GM21576 (cell line): ENCODE measurements around the gene GLCE.

Experiments used
- ATAC-seq: cut with Tn5 transposase; IDR thresholded peaks from one replicate; pipeline ENCODE4 v1.9.1; 2021; ENCODE audit warnings: mild to moderate bottlenecking, moderate library complexity; ENCODE audit not compliant: unreplicated experiment

The GLCE gene

DNA sequence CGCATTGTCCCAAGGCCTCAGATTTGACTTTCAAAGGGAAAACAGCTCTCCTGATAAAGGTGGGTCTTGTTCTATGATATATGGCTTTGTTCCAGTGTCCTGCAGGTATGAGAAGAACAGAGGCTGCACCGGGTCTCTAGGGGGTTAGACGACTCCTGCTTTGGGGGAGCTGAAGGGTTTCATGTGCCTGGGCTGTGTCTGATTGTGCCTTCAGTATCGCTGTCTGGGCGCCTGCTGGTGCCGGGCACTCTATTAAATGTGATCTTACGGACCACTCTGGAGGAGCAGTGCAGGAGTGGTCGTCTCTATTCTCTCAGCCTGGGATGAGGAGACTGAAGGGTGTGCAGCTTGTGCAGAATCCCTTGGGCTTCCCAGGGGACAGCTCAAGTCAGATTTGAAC is 154.3 kb downstream of the GLCE start:
- no peak for ATAC-seq

DNA sequence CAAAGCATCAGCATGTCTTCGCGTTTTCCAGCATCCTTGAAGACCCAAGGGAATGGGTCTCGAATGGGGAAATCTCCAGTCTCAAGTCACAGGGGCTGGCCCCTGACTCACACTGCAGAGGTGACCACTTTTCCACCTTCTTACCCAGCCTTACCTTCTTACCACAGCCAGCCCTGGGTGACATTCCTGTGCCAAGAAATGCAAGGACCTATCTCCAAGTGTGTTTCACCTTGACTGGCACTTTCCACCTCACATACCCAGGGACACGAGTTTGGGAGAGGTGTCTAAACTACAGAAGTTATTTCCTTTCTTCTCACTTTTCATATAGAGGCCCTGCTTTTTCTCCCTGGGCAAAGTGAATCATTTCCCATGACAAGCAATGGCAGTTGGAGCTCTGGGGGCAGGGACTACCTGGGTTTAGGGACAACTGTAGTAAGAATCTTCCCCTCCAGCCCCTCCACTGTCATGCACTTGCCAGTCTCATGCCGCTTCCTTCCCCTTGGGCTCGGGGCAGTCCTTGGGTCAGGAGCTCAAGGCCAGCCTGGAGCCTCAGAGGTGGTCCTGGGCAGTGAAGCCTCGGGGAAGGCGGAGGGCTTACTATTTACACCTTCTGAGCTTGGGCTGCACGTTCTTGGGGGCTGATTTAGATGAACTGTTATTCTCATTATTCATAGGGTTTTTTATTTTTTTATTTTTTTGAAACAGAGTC is 155.1 kb downstream of the GLCE start:
- ATAC-seq: no peak

DNA sequence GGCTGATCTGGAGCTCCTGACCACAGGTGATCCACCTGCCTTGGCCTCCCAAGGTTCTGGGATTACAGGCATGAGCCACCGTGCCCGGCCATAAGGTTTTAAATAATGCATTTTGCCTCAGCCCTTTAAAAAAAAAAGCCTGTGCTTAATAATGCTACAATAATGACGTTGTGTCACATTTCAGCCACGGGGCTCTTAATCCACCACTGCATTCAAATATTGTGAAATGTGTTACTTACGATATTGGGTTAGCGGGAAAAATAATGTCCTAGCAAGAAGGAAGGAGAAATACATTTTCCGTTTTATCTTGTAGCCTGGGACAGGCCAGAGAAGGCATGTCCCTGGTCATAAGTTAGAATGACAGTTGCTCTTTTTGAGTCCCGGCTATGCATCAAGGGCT is 155.9 kb downstream of the GLCE start:
- no peak for ATAC-seq

DNA sequence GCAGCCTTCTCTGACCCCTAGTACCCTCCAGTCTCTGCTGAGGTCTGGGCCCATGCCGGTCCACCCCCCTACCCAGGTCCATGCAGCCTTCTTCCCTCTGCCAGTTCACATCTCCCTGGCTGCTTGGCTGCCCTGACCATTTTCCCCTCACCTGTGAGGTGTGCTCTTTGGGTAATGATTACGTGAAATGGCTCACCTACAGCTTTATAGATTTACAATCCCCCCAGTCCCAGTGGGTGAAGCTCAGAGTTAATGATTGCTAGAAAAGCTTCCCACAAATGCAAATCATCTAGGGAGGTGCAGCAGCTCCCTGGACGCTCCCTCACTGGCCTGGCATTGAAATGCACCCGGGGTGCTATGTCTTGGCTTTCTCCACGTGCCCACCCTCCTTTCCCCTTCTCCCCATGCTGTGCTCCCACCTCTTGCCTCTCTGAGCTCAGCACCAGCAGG is 157.0 kb downstream of the GLCE start:
- ATAC-seq: no peak

DNA sequence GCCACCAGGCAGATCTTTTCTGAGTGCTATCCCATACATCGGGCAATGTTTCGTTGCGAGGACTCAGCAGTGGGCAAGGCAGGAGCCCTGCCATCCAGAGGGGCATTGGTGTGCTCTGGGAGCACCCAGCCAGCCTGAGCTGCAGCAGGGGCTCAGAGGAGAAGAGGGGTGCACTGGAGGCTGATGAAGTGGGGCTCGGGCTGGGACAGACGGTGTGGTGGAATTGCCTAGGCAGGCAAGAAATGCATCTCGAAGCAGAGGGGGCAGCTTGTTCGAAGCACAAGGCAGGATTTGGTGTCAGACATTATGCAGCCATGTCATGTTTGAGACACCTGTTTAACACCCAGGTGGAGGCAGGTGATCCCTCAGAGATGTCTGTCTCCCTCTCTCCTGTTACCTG is 157.6 kb downstream of the GLCE start:
- no peak for ATAC-seq

DNA sequence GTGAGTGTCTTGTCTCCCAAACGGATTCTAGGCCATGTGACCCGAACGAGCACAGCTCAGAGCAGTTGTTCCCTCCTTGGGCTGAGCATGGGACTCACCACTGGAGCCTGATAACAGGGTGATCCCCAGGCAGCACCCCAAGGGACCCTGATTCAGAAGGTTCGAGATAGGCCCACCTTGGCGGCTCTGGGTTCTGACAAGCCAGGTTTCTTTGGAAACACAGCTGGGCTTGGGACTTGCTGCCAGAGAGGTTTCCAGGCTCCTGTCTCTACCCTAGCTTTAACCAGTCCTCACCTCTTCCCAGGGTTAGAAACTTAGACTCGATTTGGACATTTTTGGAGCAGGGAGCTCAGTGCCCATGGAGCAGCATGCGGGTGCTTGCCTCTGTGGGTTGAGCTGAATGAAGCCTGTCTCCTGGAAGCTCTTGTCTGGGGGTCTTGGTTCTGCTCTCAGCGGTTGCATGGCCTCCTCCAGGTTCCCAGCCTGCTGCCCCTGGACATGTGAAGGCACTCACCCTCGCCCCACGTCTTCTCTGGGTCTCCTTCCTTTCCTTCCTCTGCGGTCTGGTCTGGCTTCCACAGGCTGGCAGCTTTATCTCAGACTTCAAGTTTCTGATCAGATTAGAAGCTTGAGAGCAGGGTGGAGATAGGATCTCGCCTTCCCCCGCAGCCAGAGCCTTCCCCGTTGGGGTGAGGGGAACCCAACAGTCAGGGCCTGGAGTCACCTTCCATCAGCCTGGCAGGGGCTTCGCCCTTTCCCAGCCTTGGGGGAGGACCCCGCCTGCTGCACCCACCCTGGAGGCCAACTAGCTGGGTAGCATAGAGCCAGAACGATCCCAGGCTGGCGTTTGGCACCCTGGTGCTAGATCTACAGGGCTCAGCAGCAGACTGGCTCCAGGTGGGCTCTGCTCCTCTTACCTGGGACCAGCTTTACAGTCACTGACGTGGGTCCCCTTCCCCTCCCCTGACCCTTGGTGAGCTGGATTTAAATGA is 159.2 kb downstream of the GLCE start:
- no peak for ATAC-seq

DNA sequence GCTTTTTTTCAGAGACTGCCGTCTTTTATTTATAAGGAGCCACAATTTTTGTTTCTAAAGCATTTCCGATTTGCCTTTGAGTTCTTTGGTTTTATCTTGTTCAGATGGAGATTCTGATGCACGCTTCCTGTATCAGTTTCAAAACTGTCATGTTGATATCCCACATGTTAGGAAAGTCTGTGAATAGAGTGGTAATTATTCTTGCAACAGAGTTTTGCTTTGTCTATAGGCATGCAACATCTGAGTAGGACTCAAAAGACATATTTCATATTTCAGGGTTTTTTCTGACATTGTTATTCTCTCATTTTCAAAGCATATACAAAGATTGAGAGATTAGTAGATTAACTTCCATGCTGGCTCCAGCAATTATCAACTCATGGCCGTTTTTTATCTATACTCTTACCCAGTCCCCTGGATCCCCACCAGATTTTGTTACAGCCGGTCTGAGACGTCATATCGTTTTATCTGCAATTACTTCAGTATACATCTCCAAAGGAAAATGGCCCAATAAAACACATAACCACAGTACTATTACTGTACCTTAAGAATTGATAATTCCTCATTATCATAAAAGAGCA is 160.6 kb downstream of the GLCE start:
- ATAC-seq: no peak
